Keratinocyte (primary cell): ENCODE results near the gene CMTM8. TPM values are rescaled to one million over a fixed set of nuclear protein-coding genes. Genes with fewer than 3 reads are reported as not detected.

Experiments
- DNase-seq: peaks from one replicate; pipeline ENCODE4 v3.0.0-alpha.2; 2011; ENCODE audit warnings: low read depth, missing footprints, low spot score
- FAIRE-seq: peaks from 2 replicates; lab custom pipeline; 2011; peaks lifted over from hg19 to GRCh38; lab: Jason Lieb, UNC
- H2AFZ ChIP-seq: 2 replicates; pipeline ENCODE4 v1.6.0; 2012; ENCODE audit warnings: low read length, control low read depth, inconsistent platforms; ENCODE audit not compliant: control insufficient read depth
- H3K27ac ChIP-seq: 2 replicates; pipeline ENCODE4 v1.5.1; 2011; ENCODE audit warnings: low read length; ENCODE audit not compliant: control insufficient read depth, insufficient read depth
- H3K27me3 ChIP-seq: 3 replicates; pipeline ENCODE4 v1.6.0; 2011; ENCODE audit warnings: low read length; ENCODE audit not compliant: control insufficient read depth, insufficient read depth; ENCODE audit errors: extremely low read depth
- H3K36me3 ChIP-seq, 2 experiments: 2 replicates in 1 of 2; 3 replicates in 1 of 2; pipeline ENCODE4 v1.5.1; 2011; ENCODE audit warnings: low read length in 2 of 2, mild to moderate bottlenecking in 1 of 2; ENCODE audit not compliant: control insufficient read depth in 2 of 2, insufficient read depth in 2 of 2; ENCODE audit errors: extremely low read depth in 1 of 2
- H3K4me1 ChIP-seq: 3 replicates; pipeline ENCODE4 v1.5.1; 2011; ENCODE audit warnings: low read length; ENCODE audit not compliant: control insufficient read depth, insufficient read depth; ENCODE audit errors: extremely low read depth
- H3K4me2 ChIP-seq: 3 replicates; pipeline ENCODE4 v1.6.0; 2011; ENCODE audit warnings: low read depth, low read length; ENCODE audit not compliant: control insufficient read depth, insufficient read depth; ENCODE audit errors: extremely low read depth
- H3K4me3 ChIP-seq, 3 experiments: fragments of 200-600 bp in 1 of 3; sonication (generic) in 1 of 3; 2 replicates in 2 of 3; 3 replicates in 1 of 3; pipeline ENCODE4 v1.5.1; 2011 to 2016; ENCODE audit warnings: low read length in 3 of 3, mild to moderate bottlenecking in 3 of 3, control low read depth in 2 of 3, inconsistent platforms in 1 of 3, low read depth in 1 of 3, mixed read lengths in 1 of 3, mixed run types in 1 of 3, moderate library complexity in 1 of 3; ENCODE audit not compliant: control insufficient read depth in 2 of 3, insufficient read depth in 2 of 3; ENCODE audit errors: extremely low read depth in 1 of 3
- H3K79me2 ChIP-seq: 2 replicates; pipeline ENCODE4 v1.6.0; 2012; ENCODE audit warnings: low read length; ENCODE audit not compliant: control insufficient read depth, insufficient read depth
- H3K9ac ChIP-seq: 3 replicates; pipeline ENCODE4 v1.6.0; 2011; ENCODE audit warnings: low read length; ENCODE audit not compliant: control insufficient read depth, insufficient read depth; ENCODE audit errors: extremely low read depth
- H3K9me1 ChIP-seq: 3 replicates; pipeline ENCODE4 v1.6.0; 2011; ENCODE audit warnings: low read length; ENCODE audit not compliant: control insufficient read depth, insufficient read depth; ENCODE audit errors: extremely low read depth
- H3K9me3 ChIP-seq: 2 replicates; pipeline ENCODE4 v1.5.1; 2012; ENCODE audit warnings: low read depth, low read length; ENCODE audit not compliant: control insufficient read depth
- H4K20me1 ChIP-seq: 3 replicates; pipeline ENCODE4 v1.6.0; 2011; ENCODE audit warnings: low read length; ENCODE audit not compliant: control insufficient read depth, insufficient read depth; ENCODE audit errors: extremely low read depth
- EZH2 ChIP-seq: IDR thresholded peaks from one replicate; pipeline ENCODE4 v1.6.1; 2012; ENCODE audit warnings: inconsistent platforms, mild to moderate bottlenecking, low read length, moderate library complexity
- dilution Hi-C: fragments of 300-500 bp; cut with MboI; formaldehyde crosslinking; loops from one replicate; pipeline ENCODE4 v1.7.0; 2020; ENCODE audit warnings: low sequenced_read_pairs; ENCODE audit not compliant: extremely low pct_ligation_motif_present
- polyA plus RNA-seq, 5 experiments: library from polyadenylated mRNA; depleted of rRNA in 3 of 5; stranded (reverse) in 3 of 5; stranded (forward) in 1 of 5; unstranded in 1 of 5; fragments of >200 nt; gene quantifications; 1 replicate in 1 of 5; 2 replicates in 3 of 5; 3 replicates in 1 of 5; pipeline versions ENCODE4 v1.2.1 to v1.2.3, GENCODE V29; 2011 to 2012; ENCODE audit warnings: missing spikeins in 2 of 5, low read depth in 1 of 5, low replicate concordance in 1 of 5
- TF ChIP-seq, protein P1 (sequence below), 3 experiments: IDR thresholded peaks in 1 of 3; conservative IDR thresholded peaks in 1 of 3; optimal IDR thresholded peaks in 1 of 3; 2 replicates in 2 of 3; 3 replicates in 1 of 3; pipeline versions ENCODE3 to v1.5.1; 2011; ENCODE audit warnings: low read length in 3 of 3, mild to moderate bottlenecking in 3 of 3, moderate library complexity in 2 of 3, control low read depth in 1 of 3, inconsistent platforms in 1 of 3; ENCODE audit not compliant: insufficient read depth in 2 of 3; ENCODE audit errors: extremely low read depth in 1 of 3

CMTM8 gene
- polyA plus RNA-seq, 1 donor (not counting 4 experiments of a cell fraction or from before 2014, with no cell fraction given) = 1.6 TPM

DNA sequence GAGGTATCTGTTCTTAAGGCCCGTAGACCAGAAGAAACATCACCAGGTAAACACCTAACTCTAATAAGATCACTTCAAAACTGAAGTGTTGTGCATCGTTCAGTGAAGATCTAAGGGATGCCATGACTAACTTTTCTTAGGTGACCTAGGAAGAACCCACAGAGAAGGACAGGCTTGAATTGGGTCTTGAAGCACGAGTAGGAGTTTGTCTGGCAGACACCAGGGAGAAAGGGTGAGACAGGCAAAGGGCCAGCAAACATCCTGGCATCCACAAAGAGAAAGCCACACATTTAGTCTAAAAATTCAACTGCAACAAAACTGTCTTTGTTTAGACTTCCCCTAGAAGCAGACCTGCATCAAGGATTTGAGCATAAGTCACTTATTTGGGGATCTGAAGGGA, 15.5 kb upstream of the CMTM8 start:
- Histone ChIP-seq H3K9me1 (no peaks in the 10 kb centered on the region), H3K4me3 (no peak overlapping the region), H3K79me2 (no peaks in the 10 kb centered on the region), H2AFZ (no peak overlapping the region), H3K27ac (no peak overlapping the region), H4K20me1 (no peaks in the 10 kb centered on the region), H3K9me3 (no peaks in the 10 kb centered on the region), H3K36me3 (no peaks in the 10 kb centered on the region), H3K9ac (no peak overlapping the region), H3K27me3 (peaks cover 11% of the 10 kb centered on the region), H3K4me2 (no peak overlapping the region), H3K4me1 (peaks cover 16% of the 10 kb centered on the region)
- dilution Hi-C loops = no loop called here
- FAIRE-seq (no peak), DNase-seq (no peak)
- TF ChIP-seq, protein P1, sequence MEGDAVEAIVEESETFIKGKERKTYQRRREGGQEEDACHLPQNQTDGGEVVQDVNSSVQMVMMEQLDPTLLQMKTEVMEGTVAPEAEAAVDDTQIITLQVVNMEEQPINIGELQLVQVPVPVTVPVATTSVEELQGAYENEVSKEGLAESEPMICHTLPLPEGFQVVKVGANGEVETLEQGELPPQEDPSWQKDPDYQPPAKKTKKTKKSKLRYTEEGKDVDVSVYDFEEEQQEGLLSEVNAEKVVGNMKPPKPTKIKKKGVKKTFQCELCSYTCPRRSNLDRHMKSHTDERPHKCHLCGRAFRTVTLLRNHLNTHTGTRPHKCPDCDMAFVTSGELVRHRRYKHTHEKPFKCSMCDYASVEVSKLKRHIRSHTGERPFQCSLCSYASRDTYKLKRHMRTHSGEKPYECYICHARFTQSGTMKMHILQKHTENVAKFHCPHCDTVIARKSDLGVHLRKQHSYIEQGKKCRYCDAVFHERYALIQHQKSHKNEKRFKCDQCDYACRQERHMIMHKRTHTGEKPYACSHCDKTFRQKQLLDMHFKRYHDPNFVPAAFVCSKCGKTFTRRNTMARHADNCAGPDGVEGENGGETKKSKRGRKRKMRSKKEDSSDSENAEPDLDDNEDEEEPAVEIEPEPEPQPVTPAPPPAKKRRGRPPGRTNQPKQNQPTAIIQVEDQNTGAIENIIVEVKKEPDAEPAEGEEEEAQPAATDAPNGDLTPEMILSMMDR (optimal IDR thresholded peaks at IDR 0.05 in 1 of 3, IDR thresholded peaks at IDR 0.05 in 1 of 3, conservative IDR thresholded peaks at IDR 0.05 in 1 of 3; ENCODE audit: extremely low read depth in 1 of 3, insufficient read depth in 2 of 3, low read length in 3 of 3) = no peak

DNA sequence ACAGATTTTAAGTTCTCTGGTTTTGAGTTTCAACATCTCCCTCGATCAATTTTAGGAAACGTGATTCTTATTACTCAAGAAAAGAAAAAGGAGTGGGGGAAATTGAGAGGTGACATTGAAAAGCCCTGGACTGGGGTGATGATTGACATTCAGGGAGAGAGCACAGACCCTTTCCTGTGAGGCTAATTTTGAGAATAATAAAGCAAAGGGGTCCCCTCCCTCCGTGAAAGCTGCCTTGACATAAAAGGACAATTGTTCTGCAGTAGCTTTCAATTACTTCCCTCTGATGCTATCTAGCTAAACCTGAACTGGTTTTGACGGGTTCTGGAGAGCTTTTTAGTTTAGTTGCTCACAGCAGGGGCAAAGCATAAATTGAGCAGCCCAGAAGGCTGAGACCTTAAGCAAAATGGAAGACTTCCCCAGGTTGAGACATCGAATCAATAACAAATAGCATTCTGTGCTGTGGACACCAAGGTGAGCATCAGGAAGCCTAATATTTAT, 14.4 kb upstream of the CMTM8 start:
- Histone ChIP-seq H3K79me2 (no peaks in the 10 kb centered on the region), H3K9ac (no peak overlapping the region), H3K4me3 (no peak overlapping the region), H2AFZ (no peak overlapping the region), H3K9me1 (no peaks in the 10 kb centered on the region), H3K9me3 (no peaks in the 10 kb centered on the region), H3K27ac (no peak overlapping the region), H3K36me3 (no peaks in the 10 kb centered on the region), H3K27me3 (peaks cover 11% of the 10 kb centered on the region), H3K4me1 (peaks cover 16% of the 10 kb centered on the region), H3K4me2 (no peak overlapping the region), H4K20me1 (no peaks in the 10 kb centered on the region)
- FAIRE-seq = no peak
- no peak for DNase-seq
- TF ChIP-seq EZH2 = no peak
- TF ChIP-seq, protein P1 (optimal IDR thresholded peaks at IDR 0.05 in 1 of 3, IDR thresholded peaks at IDR 0.05 in 1 of 3, conservative IDR thresholded peaks at IDR 0.05 in 1 of 3; ENCODE audit: extremely low read depth in 1 of 3, insufficient read depth in 2 of 3, low read length in 3 of 3) = no peak
- dilution Hi-C loops = no loop called here
